Hepatocyte (in vitro differentiated cells): ENCODE results near the gene CTNNAL1.

Source experiments
- EZH2 ChIP-seq: fragments of 200-600 bp; sonication (generic); IDR thresholded peaks from 2 replicates; pipeline ENCODE4 v1.6.1; 2016; ENCODE audit warnings: antibody characterized with exemption, mild to moderate bottlenecking, borderline replicate concordance
- EZH2phosphoT487 ChIP-seq: fragments of 200-600 bp; sonication (generic); IDR thresholded peaks from one replicate; pipeline ENCODE4 v1.6.1; 2018; ENCODE audit warnings: antibody characterized with exemption, mild to moderate bottlenecking, low read depth, moderate library complexity; ENCODE audit not compliant: unreplicated experiment, severe bottlenecking
- TF ChIP-seq, protein P1 (sequence below): fragments of 200-600 bp; sonication (generic); IDR thresholded peaks from 2 replicates; pipeline ENCODE4 v1.5.1; 2016; ENCODE audit warnings: antibody characterized with exemption, mild to moderate bottlenecking; ENCODE audit not compliant: poor library complexity

DNA sequence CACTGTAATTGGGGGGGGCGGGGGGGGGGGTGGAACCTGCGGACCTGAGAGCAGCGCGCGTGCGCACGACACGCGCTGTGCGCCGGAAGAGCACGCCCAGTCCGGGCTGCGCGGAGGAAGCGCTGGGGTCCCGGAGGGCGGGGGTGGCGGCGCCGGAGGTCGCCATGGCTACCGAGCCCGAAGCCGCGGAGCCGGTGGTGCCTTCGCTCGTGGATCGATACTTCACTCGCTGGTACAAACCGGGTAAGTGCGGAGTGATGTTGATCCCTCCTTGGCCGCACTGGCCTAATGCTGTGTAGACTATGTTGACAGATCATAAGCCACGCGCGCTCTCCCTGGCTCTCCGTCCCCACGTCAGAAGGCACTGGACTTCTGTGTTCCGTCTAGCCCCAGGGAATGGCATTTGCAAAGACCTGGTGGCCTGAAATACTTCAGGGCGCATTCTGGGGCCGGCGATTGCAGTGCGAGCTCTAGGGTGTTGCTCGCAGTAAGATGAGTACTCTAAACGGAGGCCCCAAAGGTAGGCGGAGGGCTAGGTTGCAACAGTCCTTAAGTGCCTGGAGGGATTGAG, 78.9 kb downstream of the CTNNAL1 start, which contains the start of gene ABITRAM:
- TF ChIP-seq, protein P1, sequence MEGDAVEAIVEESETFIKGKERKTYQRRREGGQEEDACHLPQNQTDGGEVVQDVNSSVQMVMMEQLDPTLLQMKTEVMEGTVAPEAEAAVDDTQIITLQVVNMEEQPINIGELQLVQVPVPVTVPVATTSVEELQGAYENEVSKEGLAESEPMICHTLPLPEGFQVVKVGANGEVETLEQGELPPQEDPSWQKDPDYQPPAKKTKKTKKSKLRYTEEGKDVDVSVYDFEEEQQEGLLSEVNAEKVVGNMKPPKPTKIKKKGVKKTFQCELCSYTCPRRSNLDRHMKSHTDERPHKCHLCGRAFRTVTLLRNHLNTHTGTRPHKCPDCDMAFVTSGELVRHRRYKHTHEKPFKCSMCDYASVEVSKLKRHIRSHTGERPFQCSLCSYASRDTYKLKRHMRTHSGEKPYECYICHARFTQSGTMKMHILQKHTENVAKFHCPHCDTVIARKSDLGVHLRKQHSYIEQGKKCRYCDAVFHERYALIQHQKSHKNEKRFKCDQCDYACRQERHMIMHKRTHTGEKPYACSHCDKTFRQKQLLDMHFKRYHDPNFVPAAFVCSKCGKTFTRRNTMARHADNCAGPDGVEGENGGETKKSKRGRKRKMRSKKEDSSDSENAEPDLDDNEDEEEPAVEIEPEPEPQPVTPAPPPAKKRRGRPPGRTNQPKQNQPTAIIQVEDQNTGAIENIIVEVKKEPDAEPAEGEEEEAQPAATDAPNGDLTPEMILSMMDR: no peak
- TF ChIP-seq EZH2phosphoT487 (no peak), EZH2 (no peak)
